Vagina (tissue), 2 donors: ENCODE data around the gene CXCR4.

ENCODE experiments used
- CTCF ChIP-seq, 3 experiments: fragments of 450-650 bp in 2 of 3; fragments of 200-600 bp in 1 of 3; sonication (generic) in 1 of 3; IDR thresholded peaks; one replicate each; pipeline ENCODE4 v1.5.1; 2017 to 2019; ENCODE audit warnings: antibody characterized with exemption in 3 of 3, mild to moderate bottlenecking in 2 of 3, moderate library complexity in 2 of 3
- POLR2A ChIP-seq, 2 donors: fragments of 450-650 bp; IDR thresholded peaks; one replicate each; pipeline ENCODE4 v1.6.1; 2017; ENCODE audit warnings: antibody characterized with exemption in 2 of 2, mild to moderate bottlenecking in 2 of 2, moderate library complexity in 2 of 2
- POLR2AphosphoS5 ChIP-seq, 2 donors: sonication (generic); formaldehyde crosslinking; IDR thresholded peaks; one replicate each; pipeline ENCODE4 v1.9.0; 2017; ENCODE audit warnings: antibody characterized with exemption in 2 of 2, mild to moderate bottlenecking in 2 of 2, low read depth in 1 of 2; ENCODE audit not compliant: insufficient read depth in 1 of 2

- no peak for TF ChIP-seq CTCF (IDR thresholded peaks at IDR 0.05)
- no peak for TF ChIP-seq POLR2A (IDR thresholded peaks at IDR 0.05)
- TF ChIP-seq POLR2AphosphoS5 (IDR thresholded peaks at IDR 0.05; ENCODE audit: insufficient read depth in 1 of 2, low read depth in 1 of 2): no peak
Measured at GRCh38 chr2:136125236-136125635, 7.3 kb upstream of the CXCR4 start.
